ENCODE results near the gene IFI6. TPM values are rescaled to one million over a fixed set of nuclear protein-coding genes. Genes with fewer than 3 reads are reported as not detected.

Gene IFI6
- total RNA-seq, 1 experiment from 2014 or later = 44.5 TPM

DNA sequence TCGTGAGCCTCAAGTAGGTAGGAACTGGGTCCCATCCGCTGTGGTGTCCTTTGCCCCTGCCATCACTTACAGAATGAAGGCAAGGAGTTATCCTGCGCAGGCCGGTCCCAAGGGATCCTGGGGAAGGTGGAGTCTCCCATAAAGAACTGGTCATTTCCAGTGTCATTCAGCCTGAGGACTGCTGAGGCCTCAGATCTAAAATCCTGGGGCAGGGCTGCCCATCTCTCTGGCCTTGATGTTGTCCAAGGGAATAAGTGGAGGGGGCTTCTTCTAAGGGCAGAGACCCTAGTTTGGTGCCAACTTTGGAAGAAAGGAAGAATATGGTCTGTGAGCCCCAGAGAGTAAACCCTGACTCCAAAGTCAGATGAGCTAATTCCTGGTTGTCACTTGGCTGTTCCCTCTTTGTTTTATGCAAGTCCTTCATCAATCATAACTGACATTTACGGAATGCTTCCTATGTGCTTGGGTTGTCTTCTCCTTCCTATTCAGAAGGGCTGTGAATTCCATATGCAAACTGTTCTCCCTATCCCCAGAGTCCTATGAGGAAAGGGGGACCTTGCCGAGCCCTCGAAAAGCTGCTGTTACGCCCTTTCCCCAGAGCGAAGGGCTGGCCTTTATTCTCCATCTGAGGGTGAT lies 6.9 kb downstream of the IFI6 start:
- H3K9me3 ChIP-seq = no peaks in the 10 kb centered on the region
- no peak overlapping the region for H3K4me3 ChIP-seq (ENCODE audit: low read depth, low read length)
- H3K27me3 ChIP-seq (replicated peaks; ENCODE audit: control insufficient read depth, insufficient read depth, low read length) = no peaks in the 10 kb centered on the region
- Mint-ChIP-seq H3K4me3 (ENCODE audit: unreplicated experiment) (no peak overlapping the region), H3K27ac (ENCODE audit: unreplicated experiment) (no peak overlapping the region), H3K27me3 (ENCODE audit: insufficient read depth, unreplicated experiment) (no peaks in the 10 kb centered on the region), H3K9me3 (ENCODE audit: unreplicated experiment) (no peaks in the 10 kb centered on the region), H3K4me1 (ENCODE audit: low read depth, unreplicated experiment) (peaks cover 8% of the 10 kb centered on the region), H3K36me3 (ENCODE audit: insufficient read depth, unreplicated experiment) (peaks cover 15% of the 10 kb centered on the region)
- CTCF ChIA-PET = no interaction called here
- DNase-seq = no peak
- TF ChIP-seq, protein P1, sequence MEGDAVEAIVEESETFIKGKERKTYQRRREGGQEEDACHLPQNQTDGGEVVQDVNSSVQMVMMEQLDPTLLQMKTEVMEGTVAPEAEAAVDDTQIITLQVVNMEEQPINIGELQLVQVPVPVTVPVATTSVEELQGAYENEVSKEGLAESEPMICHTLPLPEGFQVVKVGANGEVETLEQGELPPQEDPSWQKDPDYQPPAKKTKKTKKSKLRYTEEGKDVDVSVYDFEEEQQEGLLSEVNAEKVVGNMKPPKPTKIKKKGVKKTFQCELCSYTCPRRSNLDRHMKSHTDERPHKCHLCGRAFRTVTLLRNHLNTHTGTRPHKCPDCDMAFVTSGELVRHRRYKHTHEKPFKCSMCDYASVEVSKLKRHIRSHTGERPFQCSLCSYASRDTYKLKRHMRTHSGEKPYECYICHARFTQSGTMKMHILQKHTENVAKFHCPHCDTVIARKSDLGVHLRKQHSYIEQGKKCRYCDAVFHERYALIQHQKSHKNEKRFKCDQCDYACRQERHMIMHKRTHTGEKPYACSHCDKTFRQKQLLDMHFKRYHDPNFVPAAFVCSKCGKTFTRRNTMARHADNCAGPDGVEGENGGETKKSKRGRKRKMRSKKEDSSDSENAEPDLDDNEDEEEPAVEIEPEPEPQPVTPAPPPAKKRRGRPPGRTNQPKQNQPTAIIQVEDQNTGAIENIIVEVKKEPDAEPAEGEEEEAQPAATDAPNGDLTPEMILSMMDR (IDR thresholded peaks at IDR 0.05; ENCODE audit: insufficient read depth in 1 of 2, low read depth in 1 of 2, low read length in 1 of 2, severe bottlenecking in 1 of 2, unreplicated experiment in 1 of 2) = no peak
- peaks cover 3% of the 10 kb centered on the region for H3K4me1 ChIP-seq
- POLR2A ChIA-PET = no interaction called here
- no TSS peak for BruUV-seq (replicated peaks)
- H3K36me3 ChIP-seq (ENCODE audit: control insufficient read depth, insufficient read depth, low read length) = no peaks in the 10 kb centered on the region
- intact Hi-C loops (cut with micrococcal nuclease; ENCODE audit: unreplicated experiment) = no loop called here

DNA sequence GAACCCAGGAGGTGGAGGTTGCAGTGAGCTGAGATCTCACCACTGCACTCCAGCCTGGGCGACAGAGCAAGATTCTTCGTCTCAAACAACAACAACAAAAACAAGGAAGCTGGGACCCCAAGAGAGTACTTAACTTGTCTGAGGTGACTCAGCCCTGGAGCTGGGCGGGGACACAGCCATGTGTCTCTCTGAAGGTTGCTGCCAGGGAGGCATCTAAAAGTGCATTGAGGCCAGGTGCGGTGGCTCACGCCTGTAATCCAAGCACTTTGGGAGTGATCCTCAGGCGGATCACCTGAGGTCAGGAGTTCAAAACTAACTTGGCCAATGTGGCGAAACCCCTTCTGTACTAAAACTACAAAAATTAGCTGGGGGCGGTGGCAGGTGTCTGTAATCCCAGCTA lies 7.7 kb downstream of the IFI6 start:
- POLR2A ChIA-PET = no interaction called here
- TF ChIP-seq, protein P1 (IDR thresholded peaks at IDR 0.05; ENCODE audit: insufficient read depth in 1 of 2, low read depth in 1 of 2, low read length in 1 of 2, severe bottlenecking in 1 of 2, unreplicated experiment in 1 of 2) = no peak
- no peaks in the 10 kb centered on the region for H3K9me3 ChIP-seq
- peaks cover 5% of the 10 kb centered on the region for H3K4me1 ChIP-seq
- Mint-ChIP-seq H3K9me3 (ENCODE audit: unreplicated experiment) (no peaks in the 10 kb centered on the region), H3K36me3 (ENCODE audit: insufficient read depth, unreplicated experiment) (peaks cover 16% of the 10 kb centered on the region), H3K4me3 (ENCODE audit: unreplicated experiment) (no peak overlapping the region), H3K27ac (ENCODE audit: unreplicated experiment) (no peak overlapping the region), H3K27me3 (ENCODE audit: insufficient read depth, unreplicated experiment) (no peaks in the 10 kb centered on the region), H3K4me1 (ENCODE audit: low read depth, unreplicated experiment) (peaks cover 8% of the 10 kb centered on the region)
- CTCF ChIA-PET = no interaction called here
- H3K36me3 ChIP-seq (ENCODE audit: control insufficient read depth, insufficient read depth, low read length) = no peaks in the 10 kb centered on the region
- no peaks in the 10 kb centered on the region for H3K27me3 ChIP-seq (replicated peaks; ENCODE audit: control insufficient read depth, insufficient read depth, low read length)
- no TSS peak for BruUV-seq (replicated peaks)
- intact Hi-C loops (cut with micrococcal nuclease; ENCODE audit: unreplicated experiment) = loop anchor here (1.0 to 5.0 kb wide), 2 partner anchors 20 to 272 kb away; partner anchors contain the start of gene GPR3
- H3K4me3 ChIP-seq (ENCODE audit: low read depth, low read length) = no peak overlapping the region
- no peak for DNase-seq

DNA sequence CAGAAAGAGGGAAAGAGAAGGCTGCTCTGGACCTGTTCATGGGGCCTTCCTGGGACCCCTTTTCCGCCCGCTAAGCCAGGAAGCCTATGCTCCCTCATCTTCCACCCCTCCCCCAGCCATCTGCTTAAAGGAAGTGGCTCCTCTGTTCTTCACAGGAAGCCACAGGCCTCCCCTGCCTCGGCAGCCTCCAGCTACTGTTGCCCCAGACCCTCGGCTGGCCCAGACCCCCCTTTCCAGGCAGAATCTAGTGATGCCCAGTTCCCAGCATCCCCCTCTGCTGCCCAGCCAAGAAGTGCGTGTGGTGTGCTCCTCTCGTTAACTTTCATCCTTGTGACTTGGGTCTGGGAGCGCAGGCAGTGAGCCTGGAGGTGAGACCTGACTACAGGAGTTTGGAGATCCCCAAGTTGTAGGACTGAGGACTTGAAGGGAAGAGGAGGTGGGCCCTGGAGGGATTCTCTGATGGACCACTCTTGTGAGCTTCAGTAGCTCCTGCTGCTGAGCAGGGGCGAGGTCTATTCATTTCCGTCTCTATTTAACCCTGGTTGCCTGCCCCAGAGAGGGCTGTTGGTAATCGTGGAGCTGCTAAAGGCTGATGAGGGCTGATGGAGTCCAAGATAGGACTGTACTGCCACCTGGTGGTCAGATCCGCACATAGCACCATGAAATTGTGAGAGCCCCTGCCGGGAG lies 9.1 kb downstream of the IFI6 start:
- H3K27me3 Mint-ChIP-seq (ENCODE audit: insufficient read depth, unreplicated experiment) = no peaks in the 10 kb centered on the region
- Histone ChIP-seq H3K9me3 (no peaks in the 10 kb centered on the region), H3K4me1 (peaks cover 10% of the 10 kb centered on the region), H3K36me3 (ENCODE audit: control insufficient read depth, insufficient read depth, low read length) (no peaks in the 10 kb centered on the region), H3K4me3 (ENCODE audit: low read depth, low read length) (no peak overlapping the region), H3K27me3 (replicated peaks; ENCODE audit: control insufficient read depth, insufficient read depth, low read length) (no peaks in the 10 kb centered on the region)
- peaks cover 11% of the 10 kb centered on the region for H3K36me3 Mint-ChIP-seq (ENCODE audit: insufficient read depth, unreplicated experiment)
- TF ChIP-seq, protein P1 (IDR thresholded peaks at IDR 0.05; ENCODE audit: insufficient read depth in 1 of 2, low read depth in 1 of 2, low read length in 1 of 2, severe bottlenecking in 1 of 2, unreplicated experiment in 1 of 2) = peak; percentile 72 to 75
- no peak overlapping the region for H3K4me3 Mint-ChIP-seq (ENCODE audit: unreplicated experiment)
- no peaks in the 10 kb centered on the region for H3K9me3 Mint-ChIP-seq (ENCODE audit: unreplicated experiment)
- intact Hi-C loops (cut with micrococcal nuclease; ENCODE audit: unreplicated experiment) = loop anchor here (1.0 to 5.0 kb wide), 3 partner anchors 56 to 271 kb away; partner anchors contain the start of gene GPR3
- CTCF ChIA-PET = interaction anchor here (0.6 to 1.6 kb wide), 16 partner anchors 9 to 367 kb away, joined by 3 to 53 read pairs (median 4); partner anchors contain the start of genes IFI6, MAP3K6 and STX12
- POLR2A ChIA-PET = interaction anchor here (0.5 to 0.7 kb wide), 2 partner anchors 56 to 297 kb away, joined by 4 to 5 read pairs; no protein-coding TSS in a partner anchor
- peak overlapping the region; percentile 42 for H3K27ac Mint-ChIP-seq (ENCODE audit: unreplicated experiment)
- no TSS peak for BruUV-seq (replicated peaks)
- peak; percentile 70 to 84 for DNase-seq
- H3K4me1 Mint-ChIP-seq (ENCODE audit: low read depth, unreplicated experiment) = peaks cover 15% of the 10 kb centered on the region
